ENCODE measurements around the gene KCNJ6.

Gene KCNJ6

GRCh38 chr21:37837381-37837780 lies 78.9 kb downstream of the KCNJ6 start:
- H3K9ac ChIP-seq (ENCODE audit: low read length), result no peak overlapping the region
- peaks cover 2% of the 10 kb centered on the region for H3K79me1 ChIP-seq (replicated peaks; ENCODE audit: low read length, poor library complexity, severe bottlenecking)
- no peak overlapping the region for H2AFZ ChIP-seq (ENCODE audit: low read depth, low read length)
- H3K4ac ChIP-seq (ENCODE audit: low read depth in 1 of 2, low read length in 2 of 2), result no peak overlapping the region
- WGBS, result 94% methylated on average over 3 of the region's 3 CpGs
- H2BK12ac ChIP-seq (ENCODE audit: low read length in 2 of 2), result no peak overlapping the region
- H3K9me3 ChIP-seq (ENCODE audit: control insufficient read depth, low read length), result peaks cover 10% of the 10 kb centered on the region
- peaks cover 1% of the 10 kb centered on the region for H3K4me1 ChIP-seq (ENCODE audit: control insufficient read depth, insufficient read depth, low read depth, low read length)
- no peak overlapping the region for H3K4me2 ChIP-seq (ENCODE audit: low read length, poor library complexity, severe bottlenecking)
- no peak overlapping the region for H2AK5ac ChIP-seq (ENCODE audit: low read length, severe bottlenecking)
- no peak overlapping the region for H2BK120ac ChIP-seq (ENCODE audit: low read depth, low read length)
- peak overlapping the region; percentile 44 for H3K27ac ChIP-seq (ENCODE audit: low read length, poor library complexity, severe bottlenecking)
- no peak overlapping the region for H3K14ac ChIP-seq (ENCODE audit: low read length in 2 of 2)
- H3K18ac ChIP-seq (ENCODE audit: low read depth in 1 of 2, low read length in 2 of 2), result no peak overlapping the region
- no peak overlapping the region for H4K91ac ChIP-seq (ENCODE audit: low read length)
- no peak for DNase-seq
- no peak overlapping the region for H3K23ac ChIP-seq (ENCODE audit: low read length in 2 of 2)
- H3K27me3 ChIP-seq (ENCODE audit: control insufficient read depth in 1 of 2, insufficient read depth in 1 of 2, low read length in 2 of 2), result peaks cover 0 to 30% of the 10 kb centered on the region in 2 experiments
- H2BK15ac ChIP-seq (ENCODE audit: low read depth, poor library complexity, severe bottlenecking), result no peak overlapping the region
- H3K4me3 ChIP-seq (ENCODE audit: insufficient read depth in 1 of 2, low read depth in 1 of 2, low read length in 2 of 2), result no peak overlapping the region
- no peak overlapping the region for H4K8ac ChIP-seq (ENCODE audit: low read length)
- peaks cover 0 to 7% of the 10 kb centered on the region in 2 experiments for H3K36me3 ChIP-seq (ENCODE audit: control insufficient read depth in 1 of 2, insufficient read depth in 2 of 2, low read depth in 1 of 2, low read length in 2 of 2)
- no peak overlapping the region for H2BK5ac ChIP-seq (ENCODE audit: low read depth, low read length, poor library complexity, severe bottlenecking)

GRCh38 chr21:37835481-37835880 lies 80.8 kb downstream of the KCNJ6 start:
- Histone ChIP-seq H3K79me1 (replicated peaks; ENCODE audit: low read length, poor library complexity, severe bottlenecking) (peaks cover 2% of the 10 kb centered on the region), H2BK12ac (ENCODE audit: low read length in 2 of 2) (no peak overlapping the region), H2BK5ac (ENCODE audit: low read depth, low read length, poor library complexity, severe bottlenecking) (no peak overlapping the region), H4K8ac (ENCODE audit: low read length) (no peak overlapping the region), H3K9ac (ENCODE audit: low read length) (no peak overlapping the region), H3K14ac (ENCODE audit: low read length in 2 of 2) (no peak overlapping the region), H4K91ac (ENCODE audit: low read length) (no peak overlapping the region), H3K4me1 (ENCODE audit: control insufficient read depth, insufficient read depth, low read depth, low read length) (peaks cover 1% of the 10 kb centered on the region), H3K27me3 (ENCODE audit: control insufficient read depth in 1 of 2, insufficient read depth in 1 of 2, low read length in 2 of 2) (peaks cover 0 to 48% of the 10 kb centered on the region in 2 experiments), H2BK15ac (ENCODE audit: low read depth, poor library complexity, severe bottlenecking) (no peak overlapping the region), H3K36me3 (ENCODE audit: control insufficient read depth in 1 of 2, insufficient read depth in 2 of 2, low read depth in 1 of 2, low read length in 2 of 2) (peaks cover 0 to 7% of the 10 kb centered on the region in 2 experiments), H2AFZ (ENCODE audit: low read depth, low read length) (no peak overlapping the region), H3K4ac (ENCODE audit: low read depth in 1 of 2, low read length in 2 of 2) (no peak overlapping the region), H3K23ac (ENCODE audit: low read length in 2 of 2) (no peak overlapping the region), H3K4me3 (ENCODE audit: insufficient read depth in 1 of 2, low read depth in 1 of 2, low read length in 2 of 2) (no peak overlapping the region), H3K18ac (ENCODE audit: low read depth in 1 of 2, low read length in 2 of 2) (no peak overlapping the region), H2AK5ac (ENCODE audit: low read length, severe bottlenecking) (no peak overlapping the region), H3K27ac (ENCODE audit: low read length, poor library complexity, severe bottlenecking) (no peak overlapping the region), H2BK120ac (ENCODE audit: low read depth, low read length) (no peak overlapping the region), H3K4me2 (ENCODE audit: low read length, poor library complexity, severe bottlenecking) (no peak overlapping the region), H3K9me3 (ENCODE audit: control insufficient read depth, low read length) (no peaks in the 10 kb centered on the region)
- 100% methylated on average over 2 of the region's 3 CpGs for WGBS
- DNase-seq, result no peak

GRCh38 chr21:37833301-37833700 lies 83.0 kb downstream of the KCNJ6 start:
- H3K18ac ChIP-seq (ENCODE audit: low read depth in 1 of 2, low read length in 2 of 2), result no peak overlapping the region
- H3K9ac ChIP-seq (ENCODE audit: low read length), result no peak overlapping the region
- peaks cover 0 to 54% of the 10 kb centered on the region in 2 experiments for H3K27me3 ChIP-seq (ENCODE audit: control insufficient read depth in 1 of 2, insufficient read depth in 1 of 2, low read length in 2 of 2)
- H2AK5ac ChIP-seq (ENCODE audit: low read length, severe bottlenecking), result no peak overlapping the region
- H3K27ac ChIP-seq (ENCODE audit: low read length, poor library complexity, severe bottlenecking), result no peak overlapping the region
- H2BK5ac ChIP-seq (ENCODE audit: low read depth, low read length, poor library complexity, severe bottlenecking), result no peak overlapping the region
- DNase-seq, result no peak
- no peak overlapping the region for H4K8ac ChIP-seq (ENCODE audit: low read length)
- H3K9me3 ChIP-seq (ENCODE audit: control insufficient read depth, low read length), result no peaks in the 10 kb centered on the region
- no peak overlapping the region for H3K23ac ChIP-seq (ENCODE audit: low read length in 2 of 2)
- no peak overlapping the region for H4K91ac ChIP-seq (ENCODE audit: low read length)
- peaks cover 2% of the 10 kb centered on the region for H3K79me1 ChIP-seq (replicated peaks; ENCODE audit: low read length, poor library complexity, severe bottlenecking)
- H3K4me1 ChIP-seq (ENCODE audit: control insufficient read depth, insufficient read depth, low read depth, low read length), result peaks cover 14% of the 10 kb centered on the region
- peaks cover 0 to 7% of the 10 kb centered on the region in 2 experiments for H3K36me3 ChIP-seq (ENCODE audit: control insufficient read depth in 1 of 2, insufficient read depth in 2 of 2, low read depth in 1 of 2, low read length in 2 of 2)
- no peak overlapping the region for H2BK15ac ChIP-seq (ENCODE audit: low read depth, poor library complexity, severe bottlenecking)
- 98% methylated on average over 5 of the region's 6 CpGs for WGBS
- no peak overlapping the region for H2AFZ ChIP-seq (ENCODE audit: low read depth, low read length)
- no peak overlapping the region for H2BK12ac ChIP-seq (ENCODE audit: low read length in 2 of 2)
- H2BK120ac ChIP-seq (ENCODE audit: low read depth, low read length), result no peak overlapping the region
- no peak overlapping the region for H3K14ac ChIP-seq (ENCODE audit: low read length in 2 of 2)
- no peak overlapping the region for H3K4ac ChIP-seq (ENCODE audit: low read depth in 1 of 2, low read length in 2 of 2)
- no peak overlapping the region for H3K4me2 ChIP-seq (ENCODE audit: low read length, poor library complexity, severe bottlenecking)
- H3K4me3 ChIP-seq (ENCODE audit: insufficient read depth in 1 of 2, low read depth in 1 of 2, low read length in 2 of 2), result no peak overlapping the region

- Histone ChIP-seq H2BK12ac (ENCODE audit: low read length in 2 of 2) (peak overlapping the region in 1 of 2 experiments; percentile 29), H3K4me2 (ENCODE audit: low read length, poor library complexity, severe bottlenecking) (no peak overlapping the region), H3K79me1 (replicated peaks; ENCODE audit: low read length, poor library complexity, severe bottlenecking) (peaks cover 2% of the 10 kb centered on the region), H2BK5ac (ENCODE audit: low read depth, low read length, poor library complexity, severe bottlenecking) (no peak overlapping the region), H3K9ac (ENCODE audit: low read length) (no peak overlapping the region), H3K36me3 (ENCODE audit: control insufficient read depth in 1 of 2, insufficient read depth in 2 of 2, low read depth in 1 of 2, low read length in 2 of 2) (peaks cover 0 to 3% of the 10 kb centered on the region in 2 experiments), H2AFZ (ENCODE audit: low read depth, low read length) (no peak overlapping the region), H3K4me3 (ENCODE audit: insufficient read depth in 1 of 2, low read depth in 1 of 2, low read length in 2 of 2) (no peak overlapping the region), H2BK15ac (ENCODE audit: low read depth, poor library complexity, severe bottlenecking) (no peak overlapping the region), H3K14ac (ENCODE audit: low read length in 2 of 2) (peak overlapping the region in 1 of 2 experiments; percentile 30), H4K8ac (ENCODE audit: low read length) (no peak overlapping the region), H3K23ac (ENCODE audit: low read length in 2 of 2) (no peak overlapping the region), H2BK120ac (ENCODE audit: low read depth, low read length) (no peak overlapping the region), H4K91ac (ENCODE audit: low read length) (no peak overlapping the region), H3K9me3 (ENCODE audit: control insufficient read depth, low read length) (no peaks in the 10 kb centered on the region), H3K27ac (ENCODE audit: low read length, poor library complexity, severe bottlenecking) (no peak overlapping the region), H3K4me1 (ENCODE audit: control insufficient read depth, insufficient read depth, low read depth, low read length) (peaks cover 14% of the 10 kb centered on the region), H2AK5ac (ENCODE audit: low read length, severe bottlenecking) (peak overlapping the region; percentile 25), H3K18ac (ENCODE audit: low read depth in 1 of 2, low read length in 2 of 2) (peak overlapping the region in 1 of 2 experiments; percentile 64), H3K4ac (ENCODE audit: low read depth in 1 of 2, low read length in 2 of 2) (no peak overlapping the region), H3K27me3 (ENCODE audit: control insufficient read depth in 1 of 2, insufficient read depth in 1 of 2, low read length in 2 of 2) (peaks cover 0 to 56% of the 10 kb centered on the region in 2 experiments)
- 72% methylated on average over 4 of the region's 4 CpGs for WGBS
- peak; percentile 65 for DNase-seq
Measured at GRCh38 chr21:37829447-37829846, 86.8 kb downstream of the KCNJ6 start.

Measured in mesenchymal stem cell (in vitro differentiated cells and primary cell).